HG03558 (cell line): ENCODE results near the gene SPDYE9.
"Not testable (repeated sequence)": the region's sequence is repeated elsewhere in the genome, so short reads cannot be mapped to it uniquely, and the experiment has no call there.

Experiments used
- ATAC-seq: cut with Tn5 transposase; IDR thresholded peaks from one replicate; pipeline ENCODE4 v1.9.1; 2021; ENCODE audit warnings: moderate number of reproducible peaks; ENCODE audit not compliant: unreplicated experiment; ENCODE audit errors: extremely low read depth

SPDYE9 gene, protein sequence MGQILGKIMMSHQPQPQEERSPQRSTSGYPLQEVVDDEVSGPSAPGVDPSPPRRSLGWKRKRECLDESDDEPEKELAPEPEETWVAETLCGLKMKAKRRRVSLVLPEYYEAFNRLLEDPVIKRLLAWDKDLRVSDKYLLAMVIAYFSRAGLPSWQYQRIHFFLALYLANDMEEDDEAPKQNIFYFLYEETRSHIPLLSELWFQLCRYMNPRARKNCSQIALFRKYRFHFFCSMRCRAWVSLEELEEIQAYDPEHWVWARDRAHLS

DNA sequence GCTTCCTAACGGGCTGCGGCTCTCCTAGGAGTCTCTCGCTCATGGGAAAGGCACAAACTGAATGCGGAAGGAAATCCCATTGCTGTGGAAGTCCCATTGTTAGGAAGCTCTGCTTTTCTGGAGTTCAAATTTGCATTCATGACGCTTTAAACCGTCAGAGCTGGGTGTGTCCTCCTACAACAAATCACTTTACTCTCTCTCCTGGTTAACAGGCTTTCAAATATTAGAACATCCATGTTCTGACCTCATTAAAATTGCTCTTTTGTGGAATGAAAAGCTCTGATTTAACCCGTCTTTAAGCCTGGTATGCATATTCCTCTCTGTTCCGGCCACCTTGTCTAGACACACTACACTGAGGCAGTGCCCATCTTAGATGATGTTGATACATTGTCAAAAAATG is at the start of gene SPDYE9:
Gene SPDYE9 (minus strand): TSS at position 101 of the 400 bp plus-strand sequence. CDS start 1,800 bp downstream, outside the sequence.
- ATAC-seq: not testable (repeated sequence)

DNA sequence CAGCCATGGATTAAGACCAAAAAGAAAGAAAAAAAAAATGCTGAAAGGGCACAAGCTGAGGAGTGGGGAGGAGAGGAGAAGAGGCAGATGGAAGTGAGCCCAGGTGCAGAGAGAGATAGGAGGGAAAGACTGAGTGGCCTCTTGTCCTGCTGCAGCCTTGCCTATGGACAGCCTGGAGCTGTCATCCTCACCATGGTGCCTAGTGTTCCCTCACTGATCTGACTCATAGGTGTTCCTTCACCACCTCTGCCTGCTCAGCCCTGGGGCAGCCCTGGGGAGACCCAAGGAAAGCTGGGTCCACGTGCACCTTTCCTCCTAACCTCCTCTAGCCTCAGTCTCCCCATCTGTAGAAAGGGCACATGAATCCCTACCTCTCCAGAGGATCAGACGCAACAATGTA is 49.0 kb upstream of the SPDYE9 start:
- ATAC-seq: not testable (repeated sequence)

DNA sequence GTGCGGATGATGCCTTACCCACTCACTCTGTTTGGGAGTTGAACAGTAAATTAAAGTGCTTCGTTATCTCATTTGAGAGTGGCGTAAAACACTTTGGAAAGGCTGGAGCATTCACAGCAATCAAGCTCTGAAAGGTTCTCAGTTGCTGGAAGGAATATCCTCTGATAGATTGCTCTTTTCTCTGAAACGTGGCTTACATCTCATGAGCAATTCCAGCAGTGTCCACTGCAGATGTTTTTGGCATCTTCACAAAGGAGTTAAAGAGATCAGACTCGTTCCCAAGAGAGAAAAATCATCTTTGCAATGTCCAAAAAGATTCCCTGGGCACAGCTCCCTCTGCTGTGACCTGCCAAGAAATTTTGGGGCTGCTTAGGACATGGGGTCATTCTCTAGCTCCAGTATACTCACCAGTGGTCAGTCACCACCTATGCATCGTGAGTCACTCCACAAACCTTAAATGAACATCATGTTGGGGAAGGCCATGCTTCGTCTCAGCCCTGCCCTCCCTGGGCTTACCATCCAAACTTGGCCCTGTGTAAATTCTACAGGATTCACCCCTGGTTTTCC is 46.9 kb upstream of the SPDYE9 start:
- not testable (repeated sequence) for ATAC-seq

DNA sequence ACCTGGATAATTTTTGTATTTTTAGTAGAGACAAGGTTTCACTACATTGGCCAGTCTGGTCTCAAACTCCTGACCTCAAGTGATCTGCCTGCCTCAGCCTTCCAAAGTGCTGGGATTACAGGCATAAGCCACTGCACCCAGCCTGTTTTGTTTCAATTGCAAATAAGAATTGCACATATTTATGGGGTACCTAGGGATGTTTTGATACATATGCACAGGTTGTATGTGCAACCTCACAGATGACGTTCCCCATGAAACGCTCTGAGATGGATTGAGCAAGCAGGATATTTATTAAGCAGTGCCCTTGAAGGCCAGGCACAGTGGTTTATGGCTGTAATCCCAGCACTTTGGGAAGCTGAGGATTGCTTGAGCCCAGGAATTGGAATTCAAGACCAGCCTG is 44.8 kb upstream of the SPDYE9 start:
- ATAC-seq: not testable (repeated sequence)

DNA sequence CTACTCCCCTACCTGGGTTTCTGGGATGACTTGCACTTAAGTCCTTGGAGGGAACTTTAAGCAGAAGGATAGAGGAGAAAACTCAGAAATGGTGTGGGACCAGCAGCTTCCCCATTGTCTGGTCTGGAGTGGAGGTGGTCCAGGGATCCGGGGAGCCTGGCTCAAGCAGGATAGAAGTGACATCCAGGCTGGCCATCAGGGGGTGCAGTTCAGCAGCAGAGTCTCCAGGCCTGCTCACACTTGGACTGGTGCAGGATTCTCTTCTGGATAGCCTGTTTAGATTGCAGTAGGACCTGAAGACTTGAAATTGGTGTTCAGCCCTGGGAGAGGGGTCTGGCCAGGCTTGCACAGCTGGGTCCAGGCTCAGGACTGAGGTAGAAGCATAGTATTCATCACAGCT is 38.3 kb upstream of the SPDYE9 start:
- not testable (repeated sequence) for ATAC-seq

DNA sequence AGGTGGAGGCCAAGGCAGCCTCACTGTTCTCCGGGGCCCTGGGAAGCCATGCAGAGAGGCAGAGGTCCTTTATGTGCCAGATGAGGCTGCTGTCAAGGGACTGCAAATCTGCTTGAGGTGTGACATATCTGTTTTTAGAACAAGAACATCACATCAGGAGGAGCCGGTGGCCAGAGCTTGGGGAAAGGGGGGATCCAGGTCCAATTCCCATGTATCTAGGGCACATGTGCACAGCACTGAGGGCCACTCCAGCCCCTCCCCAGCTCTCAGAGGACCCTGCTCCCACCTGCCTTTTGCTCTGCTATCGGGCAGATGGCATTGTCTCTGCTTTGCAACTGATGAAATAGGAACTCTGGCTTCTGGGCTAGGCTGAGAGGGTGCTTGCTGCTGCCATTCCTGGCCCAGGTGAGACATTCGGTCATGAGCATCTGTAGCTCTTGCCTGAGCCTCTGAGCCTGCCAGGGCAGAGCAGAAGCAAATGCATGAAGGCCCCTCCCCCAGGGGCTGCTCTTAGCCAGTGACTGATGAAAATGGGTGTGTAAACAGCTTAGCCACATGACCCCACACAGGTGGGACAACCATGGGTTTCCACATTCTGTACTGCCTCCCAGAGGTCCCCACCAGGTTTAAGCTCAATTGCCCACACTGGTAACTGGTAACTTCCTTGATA is 37.1 kb upstream of the SPDYE9 start:
- not testable (repeated sequence) for ATAC-seq

DNA sequence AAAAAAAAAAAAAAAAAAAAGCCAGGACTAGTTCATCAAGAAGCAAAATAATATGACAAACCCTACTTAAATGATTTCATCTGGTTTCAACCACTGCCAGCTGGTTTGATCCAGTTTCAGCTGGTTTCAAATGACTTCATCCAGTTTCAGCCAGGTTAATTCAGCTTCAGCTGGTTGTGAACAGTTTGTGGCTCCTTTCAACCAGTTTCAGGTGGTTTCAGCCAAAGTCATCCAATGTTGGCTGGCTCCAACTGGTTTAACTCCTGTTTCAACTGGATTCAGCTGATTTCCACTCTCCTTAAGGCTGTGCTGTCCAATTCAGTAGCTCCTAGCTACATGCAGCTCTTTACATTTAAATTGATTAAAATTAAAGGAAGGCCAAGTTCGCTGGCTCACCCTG is 32.3 kb upstream of the SPDYE9 start:
- ATAC-seq: not testable (repeated sequence)

DNA sequence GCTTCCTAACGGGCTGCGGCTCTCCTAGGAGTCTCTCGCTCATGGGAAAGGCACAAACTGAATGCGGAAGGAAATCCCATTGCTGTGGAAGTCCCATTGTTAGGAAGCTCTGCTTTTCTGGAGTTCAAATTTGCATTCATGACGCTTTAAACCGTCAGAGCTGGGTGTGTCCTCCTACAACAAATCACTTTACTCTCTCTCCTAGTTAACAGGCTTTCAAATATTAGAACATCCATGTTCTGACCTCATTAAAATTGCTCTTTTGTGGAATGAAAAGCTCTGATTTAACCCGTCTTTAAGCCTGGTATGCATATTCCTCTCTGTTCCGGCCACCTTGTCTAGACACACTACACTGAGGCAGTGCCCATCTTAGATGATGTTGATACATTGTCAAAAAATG is 28.0 kb downstream of the SPDYE9 start, which contains the start of gene SPDYE11:
Gene SPDYE11 (minus strand): TSS at position 101 of the 400 bp plus-strand sequence. CDS start 1,800 bp downstream, outside the sequence.
- ATAC-seq: not testable (repeated sequence)

DNA sequence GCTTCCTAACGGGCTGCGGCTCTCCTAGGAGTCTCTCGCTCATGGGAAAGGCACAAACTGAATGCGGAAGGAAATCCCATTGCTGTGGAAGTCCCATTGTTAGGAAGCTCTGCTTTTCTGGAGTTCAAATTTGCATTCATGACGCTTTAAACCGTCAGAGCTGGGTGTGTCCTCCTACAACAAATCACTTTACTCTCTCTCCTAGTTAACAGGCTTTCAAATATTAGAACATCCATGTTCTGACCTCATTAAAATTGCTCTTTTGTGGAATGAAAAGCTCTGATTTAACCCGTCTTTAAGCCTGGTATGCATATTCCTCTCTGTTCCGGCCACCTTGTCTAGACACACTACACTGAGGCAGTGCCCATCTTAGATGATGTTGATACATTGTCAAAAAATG is 56.2 kb downstream of the SPDYE9 start, which contains the start of gene SPDYE8:
Gene SPDYE8 (minus strand): TSS at position 101 of the 400 bp plus-strand sequence. CDS start 1,800 bp downstream, outside the sequence.
- ATAC-seq: not testable (repeated sequence)
